ENCODE data around the gene IQGAP1. TPM values are rescaled to one million over a fixed set of nuclear protein-coding genes. Genes with fewer than 3 reads are reported as not detected.

Gene IQGAP1
- polyA plus RNA-seq, 2 of the 4 experiments (the other 2 are of a cell fraction), result 100 to 168 TPM

- no peaks in the 10 kb centered on the region for H3K9me3 ChIP-seq
- no peak overlapping the region for H3K4me3 ChIP-seq
- ATAC-seq (no peak), FAIRE-seq (no peak), DNase-seq (ENCODE audit: low read depth in 1 of 2, low spot score in 1 of 2) (no peak)
- H3K4me1 ChIP-seq, result peaks cover 19% of the 10 kb centered on the region
- ChIA-PET POLR2A (no interaction called here), CTCF (no interaction called here)
- no peak overlapping the region for H3K4me2 ChIP-seq
- no peak overlapping the region for H3K27ac ChIP-seq
- TF ChIP-seq FOSB (CRISPR knock-in tag; IDR thresholded peaks at IDR 0.05) (no peak), HDAC2 (IDR thresholded peaks at IDR 0.05) (no peak), CHD2 (IDR thresholded peaks at IDR 0.05; ENCODE audit: low read length, partially characterized antibody) (no peak), MAZ (IDR thresholded peaks at IDR 0.05; ENCODE audit: borderline replicate concordance, low read depth, low read length) (no peak), MAX (IDR thresholded peaks at IDR 0.05) (no peak), BHLHE40 (IDR thresholded peaks at IDR 0.05; ENCODE audit: low read depth, low read length) (no peak), BCL3 (IDR thresholded peaks at IDR 0.05) (no peak), PHF8 (IDR thresholded peaks at IDR 0.05; ENCODE audit: borderline replicate concordance, low read depth) (no peak), FOXS1 (CRISPR knock-in tag; IDR thresholded peaks at IDR 0.05) (no peak), RNF2 (IDR thresholded peaks at IDR 0.05; ENCODE audit: borderline replicate concordance, low read depth) (no peak), MYC (IDR thresholded peaks at IDR 0.05; ENCODE audit: borderline replicate concordance, low read length) (no peak), EHF (CRISPR knock-in tag; IDR thresholded peaks at IDR 0.05) (no peak), JUN (IDR thresholded peaks at IDR 0.05) (no peak), NR3C1 (IDR thresholded peaks at IDR 0.05) (no peak), ATOH8 (CRISPR knock-in tag; IDR thresholded peaks at IDR 0.05; ENCODE audit: low read depth) (no peak), ZFP36 (IDR thresholded peaks at IDR 0.05; ENCODE audit: borderline replicate concordance, partially characterized antibody) (no peak)
- TF ChIP-seq, protein P1, sequence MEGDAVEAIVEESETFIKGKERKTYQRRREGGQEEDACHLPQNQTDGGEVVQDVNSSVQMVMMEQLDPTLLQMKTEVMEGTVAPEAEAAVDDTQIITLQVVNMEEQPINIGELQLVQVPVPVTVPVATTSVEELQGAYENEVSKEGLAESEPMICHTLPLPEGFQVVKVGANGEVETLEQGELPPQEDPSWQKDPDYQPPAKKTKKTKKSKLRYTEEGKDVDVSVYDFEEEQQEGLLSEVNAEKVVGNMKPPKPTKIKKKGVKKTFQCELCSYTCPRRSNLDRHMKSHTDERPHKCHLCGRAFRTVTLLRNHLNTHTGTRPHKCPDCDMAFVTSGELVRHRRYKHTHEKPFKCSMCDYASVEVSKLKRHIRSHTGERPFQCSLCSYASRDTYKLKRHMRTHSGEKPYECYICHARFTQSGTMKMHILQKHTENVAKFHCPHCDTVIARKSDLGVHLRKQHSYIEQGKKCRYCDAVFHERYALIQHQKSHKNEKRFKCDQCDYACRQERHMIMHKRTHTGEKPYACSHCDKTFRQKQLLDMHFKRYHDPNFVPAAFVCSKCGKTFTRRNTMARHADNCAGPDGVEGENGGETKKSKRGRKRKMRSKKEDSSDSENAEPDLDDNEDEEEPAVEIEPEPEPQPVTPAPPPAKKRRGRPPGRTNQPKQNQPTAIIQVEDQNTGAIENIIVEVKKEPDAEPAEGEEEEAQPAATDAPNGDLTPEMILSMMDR (IDR thresholded peaks at IDR 0.05), result no peak
- TF ChIP-seq, protein P2, sequence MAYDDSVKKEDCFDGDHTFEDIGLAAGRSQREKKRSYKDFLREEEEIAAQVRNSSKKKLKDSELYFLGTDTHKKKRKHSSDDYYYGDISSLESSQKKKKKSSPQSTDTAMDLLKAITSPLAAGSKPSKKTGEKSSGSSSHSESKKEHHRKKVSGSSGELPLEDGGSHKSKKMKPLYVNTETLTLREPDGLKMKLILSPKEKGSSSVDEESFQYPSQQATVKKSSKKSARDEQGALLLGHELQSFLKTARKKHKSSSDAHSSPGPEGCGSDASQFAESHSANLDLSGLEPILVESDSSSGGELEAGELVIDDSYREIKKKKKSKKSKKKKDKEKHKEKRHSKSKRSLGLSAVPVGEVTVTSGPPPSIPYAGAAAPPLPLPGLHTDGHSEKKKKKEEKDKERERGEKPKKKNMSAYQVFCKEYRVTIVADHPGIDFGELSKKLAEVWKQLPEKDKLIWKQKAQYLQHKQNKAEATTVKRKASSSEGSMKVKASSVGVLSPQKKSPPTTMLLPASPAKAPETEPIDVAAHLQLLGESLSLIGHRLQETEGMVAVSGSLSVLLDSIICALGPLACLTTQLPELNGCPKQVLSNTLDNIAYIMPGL (CRISPR knock-in tag; IDR thresholded peaks at IDR 0.05; ENCODE audit: borderline replicate concordance), result no peak
- WGBS (ENCODE audit: missing lambda C conversion rate), result 88% methylated on average over 5 of the region's 5 CpGs
Measured at GRCh38 chr15:90427185-90427584, 39.1 kb downstream of the IQGAP1 start.

- H3K4me3 ChIP-seq, result no peak overlapping the region
- ATAC-seq (no peak), FAIRE-seq (peak; percentile 28), DNase-seq (ENCODE audit: low read depth in 1 of 2, low spot score in 1 of 2) (no peak)
- WGBS (ENCODE audit: missing lambda C conversion rate), result 98% methylated on average over 1 of the region's 1 CpG
- no peaks in the 10 kb centered on the region for H3K9me3 ChIP-seq
- no peak overlapping the region for H3K4me2 ChIP-seq
- ChIA-PET CTCF (interaction anchor here (0.6 to 2.3 kb wide), 5 partner anchors 18 to 114 kb away, joined by 3 to 10 read pairs (median 4); no protein-coding TSS in a partner anchor), POLR2A (no interaction called here)
- H3K4me1 ChIP-seq, result no peaks in the 10 kb centered on the region
- TF ChIP-seq TFCP2L1 (CRISPR knock-in tag; IDR thresholded peaks at IDR 0.05), result no peak
- no peak for TF ChIP-seq MYC (IDR thresholded peaks at IDR 0.05; ENCODE audit: borderline replicate concordance, low read length)
- no peak for TF ChIP-seq ESRRA (IDR thresholded peaks at IDR 0.05; ENCODE audit: borderline replicate concordance, low read length)
- no peak for TF ChIP-seq HEYL (CRISPR knock-in tag; IDR thresholded peaks at IDR 0.05)
- TF ChIP-seq HES2 (IDR thresholded peaks at IDR 0.05), result no peak
- no peak for TF ChIP-seq CEBPB (IDR thresholded peaks at IDR 0.05)
- no peak for TF ChIP-seq ZNF302 (CRISPR knock-in tag; IDR thresholded peaks at IDR 0.05)
- TF ChIP-seq, protein P3, sequence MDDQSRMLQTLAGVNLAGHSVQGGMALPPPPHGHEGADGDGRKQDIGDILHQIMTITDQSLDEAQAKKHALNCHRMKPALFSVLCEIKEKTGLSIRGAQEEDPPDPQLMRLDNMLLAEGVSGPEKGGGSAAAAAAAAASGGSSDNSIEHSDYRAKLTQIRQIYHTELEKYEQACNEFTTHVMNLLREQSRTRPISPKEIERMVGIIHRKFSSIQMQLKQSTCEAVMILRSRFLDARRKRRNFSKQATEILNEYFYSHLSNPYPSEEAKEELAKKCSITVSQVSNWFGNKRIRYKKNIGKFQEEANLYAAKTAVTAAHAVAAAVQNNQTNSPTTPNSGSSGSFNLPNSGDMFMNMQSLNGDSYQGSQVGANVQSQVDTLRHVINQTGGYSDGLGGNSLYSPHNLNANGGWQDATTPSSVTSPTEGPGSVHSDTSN (IDR thresholded peaks at IDR 0.05), result no peak
- TF ChIP-seq JUNB (IDR thresholded peaks at IDR 0.05), result no peak
- H3K27ac ChIP-seq, result no peak overlapping the region
Measured at GRCh38 chr15:90432253-90432652, 44.2 kb downstream of the IQGAP1 start.

All from A549 (cell line).